NCI-H146 (cell line): ENCODE data around the gene MAP3K6.

ENCODE experiments used
- DNase-seq: peaks from one replicate; lab custom pipeline; 2025; lab: John Stamatoyannopoulos, UW

MAP3K6 gene

DNA sequence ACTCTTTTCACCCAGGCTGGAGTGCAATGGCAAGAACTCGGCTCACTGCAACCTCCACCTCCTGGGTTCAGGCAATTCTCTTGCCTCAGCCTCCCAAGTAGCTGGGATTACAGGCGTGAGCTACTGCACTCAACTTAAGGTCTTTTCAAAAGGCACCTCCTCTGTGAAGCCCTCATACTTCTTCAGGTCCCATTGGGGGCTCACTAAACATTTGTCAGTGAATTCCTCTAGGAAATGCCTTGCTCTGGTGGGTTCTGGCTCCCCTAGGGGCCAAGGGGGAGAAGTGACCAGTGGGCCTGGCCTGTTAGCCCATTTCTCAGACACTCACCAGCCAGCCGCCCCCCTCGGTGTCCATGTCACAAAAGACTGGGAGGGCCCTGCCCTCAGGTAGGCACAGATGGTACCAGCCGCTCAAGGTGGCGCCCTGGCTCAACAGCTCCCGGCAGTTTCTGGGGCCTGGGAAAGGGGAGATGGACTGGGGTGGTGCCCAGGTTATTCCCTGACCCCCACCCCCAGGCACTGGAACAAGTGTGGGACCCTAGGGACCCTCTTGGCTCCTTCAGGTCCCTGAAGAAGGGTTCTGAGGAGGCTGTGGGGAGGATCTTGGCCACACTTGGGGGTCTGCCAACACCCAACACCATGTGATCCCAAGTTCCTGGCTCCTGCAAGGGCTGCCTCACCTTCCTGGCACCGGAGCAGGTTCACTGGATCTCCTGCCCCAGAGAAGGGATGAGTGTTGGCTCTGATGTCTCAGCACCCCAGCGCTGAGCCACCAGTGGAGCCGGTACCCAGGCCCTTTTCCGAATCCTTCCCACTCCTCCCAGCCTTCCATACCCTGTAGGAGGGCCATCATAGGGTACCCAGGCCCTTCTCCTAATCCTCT lies 6.3 kb upstream of the MAP3K6 start:
- no peak for DNase-seq

- no peak for DNase-seq
These were observed 5.5 kb upstream of the MAP3K6 start for GRCh38 chr1:27372022-27372807.

DNA sequence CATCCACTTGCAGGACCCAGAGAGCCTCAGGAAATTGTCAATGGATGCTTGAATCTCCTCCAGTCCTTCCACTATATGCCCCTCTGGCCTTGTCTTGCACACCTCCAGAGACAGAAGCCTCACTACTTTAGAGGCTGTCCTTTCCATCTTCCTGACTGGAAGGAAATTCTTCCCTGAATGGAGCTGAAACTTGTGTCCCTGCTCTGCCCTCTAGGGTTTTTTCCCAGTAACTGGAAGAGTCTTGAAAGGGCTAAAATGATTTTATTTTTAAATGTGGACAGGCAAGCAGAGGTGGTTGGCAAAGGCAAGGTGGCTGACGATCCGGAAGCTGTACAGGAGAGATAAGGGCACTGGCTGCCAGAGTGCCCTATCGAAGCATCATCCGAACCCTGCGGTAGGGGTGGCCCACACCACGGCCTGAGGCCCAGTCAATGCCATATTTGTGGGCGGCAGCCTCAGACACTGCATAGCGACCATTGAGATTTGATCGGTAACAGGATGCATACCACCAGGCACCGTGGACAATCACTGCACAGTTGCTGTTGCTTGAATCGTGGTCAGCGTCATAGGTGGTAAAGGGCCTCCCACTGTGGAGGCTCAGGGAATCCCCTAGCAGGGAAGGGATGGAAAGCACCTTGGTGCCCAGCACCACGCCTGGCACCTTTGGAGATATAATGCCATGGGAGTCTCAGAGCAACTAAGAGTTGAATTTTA lies 2.3 kb upstream of the MAP3K6 start:
- DNase-seq: no peak

GRCh38 chr1:27367160-27367650 lies 444 bp upstream of the MAP3K6 start:
- DNase-seq: no peak

DNA sequence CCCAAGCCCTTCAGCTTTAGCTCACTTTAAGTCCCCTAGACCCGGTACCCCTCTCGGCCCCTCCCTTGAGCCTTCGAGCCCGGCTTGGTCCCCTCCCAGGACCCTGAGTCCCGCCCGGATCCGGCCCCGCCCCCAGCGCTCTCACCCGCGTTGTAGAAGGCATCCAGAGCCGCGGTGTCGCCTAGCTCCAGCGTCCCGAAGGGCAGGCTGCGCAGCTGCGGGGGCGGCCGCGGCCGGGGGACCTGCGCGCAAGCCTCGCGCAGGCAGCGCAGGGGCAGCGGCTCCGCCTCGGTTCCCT lies 699 bp downstream of the MAP3K6 start:
- peak; percentile 66 for DNase-seq

- peak; percentile 79 for DNase-seq
These were observed 1.2 kb downstream of the MAP3K6 start for GRCh38 chr1:27365372-27366112.

DNA sequence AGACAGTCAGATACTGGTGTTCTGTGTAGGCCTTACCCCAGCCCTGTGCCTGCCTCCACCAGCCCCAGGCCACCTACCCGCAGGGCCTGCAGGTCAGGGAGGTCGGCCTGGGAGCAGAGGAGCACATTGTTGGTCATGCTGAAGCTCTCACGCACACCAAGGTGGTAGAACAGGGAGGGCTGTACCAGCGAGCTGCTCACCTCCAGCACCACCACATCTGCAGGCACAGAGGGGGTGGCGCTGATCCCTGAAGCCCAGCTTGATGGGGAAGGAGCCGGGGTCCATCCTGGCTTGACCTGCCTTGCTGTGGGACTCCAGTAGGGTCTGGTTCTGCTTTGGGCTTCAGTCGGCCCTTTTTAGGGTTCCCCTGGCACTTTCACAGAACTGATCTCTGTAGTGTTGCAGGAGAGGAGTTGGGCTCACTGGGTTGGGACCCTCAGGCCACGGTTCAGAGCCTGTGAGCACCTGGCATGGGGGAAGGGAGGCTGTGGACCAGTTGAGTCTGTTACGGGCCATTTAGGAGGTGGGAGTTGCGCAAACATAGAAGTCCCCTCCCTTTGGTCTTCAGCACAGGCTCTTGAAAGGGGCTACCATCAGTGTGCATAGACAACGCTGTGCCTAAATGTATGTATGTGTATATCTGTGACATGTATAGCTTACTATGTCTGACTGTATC lies 1.9 kb downstream of the MAP3K6 start:
- no peak for DNase-seq

DNA sequence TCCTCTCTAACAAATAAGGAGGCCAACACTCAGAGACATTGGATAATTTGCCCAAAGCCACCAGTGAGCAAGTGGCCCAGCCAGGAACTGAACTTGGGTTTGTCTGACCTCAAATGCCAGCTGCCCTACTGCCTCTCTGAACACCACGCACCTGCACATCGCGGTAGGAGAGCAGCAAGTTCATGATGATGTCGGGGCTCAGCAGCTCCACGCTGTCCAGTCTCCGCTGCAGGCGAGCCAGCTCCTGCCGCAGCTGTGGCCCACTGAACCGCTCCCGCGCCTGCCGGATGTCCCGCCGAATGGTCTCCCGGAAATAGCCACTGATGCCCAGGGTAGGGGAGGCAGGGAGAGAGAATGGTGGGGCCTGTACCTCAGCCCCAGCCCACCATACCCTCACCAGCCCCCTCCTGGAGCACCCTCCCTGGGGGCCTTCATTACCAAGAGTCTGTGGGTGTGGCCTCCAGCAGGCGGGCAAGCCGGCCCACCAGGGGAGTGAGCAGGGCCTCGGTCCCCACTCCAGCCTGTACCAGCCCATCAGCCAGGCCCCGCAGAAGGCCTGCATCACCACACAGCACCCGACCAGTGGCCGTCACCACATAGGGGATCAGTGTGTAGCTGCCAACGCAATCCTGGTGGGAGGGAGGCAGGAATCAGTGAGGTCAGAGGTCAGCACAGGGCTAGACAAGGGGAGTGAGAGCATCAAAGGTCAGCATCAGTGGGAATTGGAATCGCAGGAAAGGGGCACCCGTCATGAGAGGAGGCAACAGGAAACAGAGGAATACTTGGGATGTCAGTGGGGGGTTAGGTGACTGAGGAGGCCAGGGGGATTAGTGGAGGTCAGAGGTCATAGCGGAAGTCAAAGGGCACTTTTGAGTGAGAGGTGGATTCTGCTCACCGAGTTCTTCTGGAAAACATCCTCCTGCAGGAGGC lies 2.7 kb downstream of the MAP3K6 start:
- DNase-seq: no peak

GRCh38 chr1:27361553-27361952 lies 5.2 kb downstream of the MAP3K6 start:
- no peak for DNase-seq

DNA sequence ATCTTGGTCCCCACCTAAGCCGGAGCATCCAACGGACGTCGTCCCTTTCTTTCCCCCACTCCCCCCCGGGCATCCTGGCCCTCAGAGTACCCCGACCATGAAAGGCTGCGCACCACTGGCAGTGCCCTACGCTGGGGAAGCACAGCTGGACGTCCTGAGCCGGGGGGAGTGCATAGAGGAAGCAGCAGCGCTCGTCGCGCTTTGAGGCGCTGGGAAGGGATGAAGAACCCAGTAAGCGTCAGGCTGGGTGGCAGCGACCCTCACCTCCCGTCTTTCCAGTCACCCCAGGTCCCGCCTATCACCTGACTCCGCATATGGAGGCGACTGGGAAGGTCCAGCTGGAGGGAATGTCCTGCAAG lies 5.7 kb downstream of the MAP3K6 start:
- no peak for DNase-seq

DNA sequence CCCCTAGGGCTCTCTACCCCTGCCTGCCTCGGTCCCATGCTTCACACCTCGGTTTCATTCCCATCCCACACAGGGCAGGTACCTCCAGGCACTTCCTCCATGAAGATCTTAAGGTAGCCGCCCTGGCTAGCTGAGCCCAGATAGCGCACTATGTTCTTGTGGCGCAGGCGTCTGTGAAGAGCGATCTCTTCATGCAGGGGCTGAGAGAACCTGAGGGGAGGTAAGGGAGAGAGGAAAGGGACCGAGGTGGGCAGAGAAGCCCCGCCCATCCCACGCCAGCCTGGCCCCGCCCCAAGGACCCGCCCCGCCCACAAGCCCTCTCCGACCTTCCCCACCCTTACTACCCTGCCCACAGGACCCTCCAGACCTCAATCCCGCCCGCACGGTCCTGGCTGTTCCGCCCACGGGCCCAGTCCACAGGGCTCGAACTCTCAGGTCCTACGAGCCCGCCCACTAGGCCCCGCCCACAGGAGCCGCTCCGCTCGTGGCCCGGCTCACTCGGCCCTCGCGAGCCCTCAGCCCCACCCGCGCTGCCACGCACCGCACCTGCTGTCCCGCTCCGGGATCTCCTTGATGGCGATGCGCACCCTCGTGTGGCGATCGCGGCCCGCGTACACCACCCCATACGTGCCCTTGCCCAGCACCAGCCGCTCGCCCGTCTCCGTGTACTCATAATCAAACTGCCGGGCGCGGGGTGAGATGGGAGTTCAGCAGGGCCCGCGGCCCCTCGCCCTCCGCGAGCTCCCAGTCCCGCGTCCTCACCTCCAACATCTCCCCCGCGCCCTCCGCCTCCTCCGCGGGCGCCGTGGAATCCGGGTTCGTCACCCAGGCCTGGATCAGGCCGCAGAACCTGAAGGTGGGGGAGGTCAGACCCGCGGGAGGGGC lies 6.4 kb downstream of the MAP3K6 start:
- no peak for DNase-seq

- no peak for DNase-seq
These were observed 7.0 kb downstream of the MAP3K6 start for GRCh38 chr1:27359822-27360158.

- no peak for DNase-seq
These were observed 7.8 kb downstream of the MAP3K6 start for GRCh38 chr1:27358928-27359313.

- DNase-seq: no peak
These were observed 8.5 kb downstream of the MAP3K6 start for GRCh38 chr1:27358038-27358927.

GRCh38 chr1:27357281-27358037 lies 9.3 kb downstream of the MAP3K6 start:
- DNase-seq: peak; percentile 29

- no peak for DNase-seq
These were observed 10.0 kb downstream of the MAP3K6 start for GRCh38 chr1:27356619-27357280.

- no peak for DNase-seq
These were observed 10.5 kb downstream of the MAP3K6 start for GRCh38 chr1:27356277-27356618.
